C1 segment of cervical spinal cord (tissue), 14 donors: ENCODE data around the gene ZFHX3.
"Not testable (repeated sequence)": the region's sequence is repeated elsewhere in the genome, so short reads cannot be mapped to it uniquely, and the experiment has no call there.

ENCODE experiments used
- DNase-seq, 14 donors: peaks; one replicate each; lab custom pipeline; 2025; lab: John Stamatoyannopoulos, UW

Gene ZFHX3, protein sequence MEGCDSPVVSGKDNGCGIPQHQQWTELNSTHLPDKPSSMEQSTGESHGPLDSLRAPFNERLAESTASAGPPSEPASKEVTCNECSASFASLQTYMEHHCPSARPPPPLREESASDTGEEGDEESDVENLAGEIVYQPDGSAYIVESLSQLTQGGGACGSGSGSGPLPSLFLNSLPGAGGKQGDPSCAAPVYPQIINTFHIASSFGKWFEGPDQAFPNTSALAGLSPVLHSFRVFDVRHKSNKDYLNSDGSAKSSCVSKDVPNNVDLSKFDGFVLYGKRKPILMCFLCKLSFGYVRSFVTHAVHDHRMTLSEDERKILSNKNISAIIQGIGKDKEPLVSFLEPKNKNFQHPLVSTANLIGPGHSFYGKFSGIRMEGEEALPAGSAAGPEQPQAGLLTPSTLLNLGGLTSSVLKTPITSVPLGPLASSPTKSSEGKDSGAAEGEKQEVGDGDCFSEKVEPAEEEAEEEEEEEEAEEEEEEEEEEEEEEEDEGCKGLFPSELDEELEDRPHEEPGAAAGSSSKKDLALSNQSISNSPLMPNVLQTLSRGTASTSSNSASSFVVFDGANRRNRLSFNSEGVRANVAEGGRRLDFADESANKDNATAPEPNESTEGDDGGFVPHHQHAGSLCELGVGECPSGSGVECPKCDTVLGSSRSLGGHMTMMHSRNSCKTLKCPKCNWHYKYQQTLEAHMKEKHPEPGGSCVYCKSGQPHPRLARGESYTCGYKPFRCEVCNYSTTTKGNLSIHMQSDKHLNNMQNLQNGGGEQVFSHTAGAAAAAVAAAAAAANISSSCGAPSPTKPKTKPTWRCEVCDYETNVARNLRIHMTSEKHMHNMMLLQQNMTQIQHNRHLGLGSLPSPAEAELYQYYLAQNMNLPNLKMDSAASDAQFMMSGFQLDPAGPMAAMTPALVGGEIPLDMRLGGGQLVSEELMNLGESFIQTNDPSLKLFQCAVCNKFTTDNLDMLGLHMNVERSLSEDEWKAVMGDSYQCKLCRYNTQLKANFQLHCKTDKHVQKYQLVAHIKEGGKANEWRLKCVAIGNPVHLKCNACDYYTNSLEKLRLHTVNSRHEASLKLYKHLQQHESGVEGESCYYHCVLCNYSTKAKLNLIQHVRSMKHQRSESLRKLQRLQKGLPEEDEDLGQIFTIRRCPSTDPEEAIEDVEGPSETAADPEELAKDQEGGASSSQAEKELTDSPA (N-terminal part only)

DNA sequence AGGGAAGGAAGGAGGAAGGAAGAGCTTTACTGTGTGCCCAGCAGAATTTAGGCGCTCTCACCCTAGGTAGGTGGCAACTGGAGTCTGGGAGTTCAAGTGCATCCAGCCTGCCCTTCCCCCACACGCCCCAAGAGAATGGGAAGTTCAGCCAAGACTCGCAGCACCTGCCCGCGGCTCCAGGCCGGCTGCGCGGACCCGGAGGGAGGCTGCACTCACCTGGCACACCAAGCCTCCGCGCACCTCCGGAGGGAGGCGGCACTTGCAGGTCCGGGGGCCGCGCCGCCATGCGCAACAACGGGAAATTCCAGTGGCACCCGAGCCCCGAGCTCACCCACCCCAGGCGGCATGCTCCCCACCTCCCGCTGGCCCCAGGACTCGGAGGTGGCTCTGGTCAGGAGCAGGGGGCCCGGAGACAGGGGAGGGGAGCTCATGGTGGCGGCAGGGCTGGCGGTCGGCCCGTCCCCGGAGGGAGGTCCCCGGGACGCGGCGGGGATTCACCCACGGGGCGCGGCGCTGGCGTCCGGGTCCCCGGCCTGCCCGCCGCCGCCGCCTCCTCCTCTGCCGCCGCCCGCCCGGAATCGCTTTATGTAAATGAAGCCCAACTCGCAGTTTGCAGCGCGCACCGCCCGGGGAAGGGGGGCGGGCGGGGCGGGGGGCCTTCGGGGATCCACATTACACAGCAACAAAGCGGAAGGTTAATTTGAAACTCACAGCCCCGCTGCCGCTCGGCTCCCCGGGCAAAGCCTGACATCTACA, at the start of gene ZFHX3:
Gene ZFHX3, minus strand, starts transcription at position 593 of the 756 bp plus-strand sequence. CDS start 87,983 bp downstream, outside the sequence.
- DNase-seq: peak in 8 of 14 donors; percentile 34 to 75 (median 54)

DNA sequence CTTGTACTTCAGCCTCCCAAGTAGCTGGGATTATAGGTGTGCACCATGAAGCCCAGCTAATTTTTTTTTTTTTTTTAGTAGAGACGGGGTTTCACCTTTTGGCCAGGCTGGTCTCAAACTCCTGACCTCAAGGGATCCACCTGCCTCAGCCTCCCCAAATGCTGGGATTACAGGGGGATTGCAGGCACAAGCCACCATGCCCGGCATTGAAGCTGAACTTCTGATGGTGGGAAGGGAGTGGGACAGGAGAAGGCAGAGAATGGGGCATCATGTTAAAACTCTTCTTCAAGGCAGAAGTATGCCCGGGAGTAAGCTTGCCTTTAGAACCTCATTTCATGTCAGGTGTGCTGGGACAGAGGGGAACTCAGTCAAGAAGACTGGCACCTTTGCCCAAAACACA, 48.6 kb upstream of the ZFHX3 start:
- no peak for DNase-seq

DNA sequence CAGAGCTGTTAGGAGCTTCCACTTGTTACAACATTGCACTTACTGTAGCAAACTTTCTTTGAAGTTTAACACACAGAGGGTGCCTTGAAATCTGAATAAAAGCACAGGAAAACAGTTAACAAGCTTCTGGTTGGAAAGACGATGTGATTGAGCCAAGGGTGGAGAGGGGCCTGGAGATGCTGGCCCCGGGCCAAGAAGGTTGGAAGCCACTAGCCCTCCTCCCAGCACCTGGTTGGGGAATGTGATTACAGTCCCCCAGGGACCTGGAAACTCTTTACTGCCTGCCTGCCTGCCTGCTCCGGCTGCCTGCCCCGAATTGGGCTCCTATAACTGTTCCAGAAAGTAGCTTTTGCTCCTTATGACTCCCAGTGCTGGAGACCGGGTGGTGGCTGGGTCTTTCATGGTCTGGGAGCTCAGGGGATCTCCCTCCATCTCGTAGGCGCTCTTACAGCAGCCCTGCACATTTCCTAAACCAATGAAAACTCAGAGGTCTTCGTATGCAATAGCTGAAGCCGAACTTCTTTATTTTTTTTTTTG, 48.0 kb upstream of the ZFHX3 start:
- DNase-seq: no peak

DNA sequence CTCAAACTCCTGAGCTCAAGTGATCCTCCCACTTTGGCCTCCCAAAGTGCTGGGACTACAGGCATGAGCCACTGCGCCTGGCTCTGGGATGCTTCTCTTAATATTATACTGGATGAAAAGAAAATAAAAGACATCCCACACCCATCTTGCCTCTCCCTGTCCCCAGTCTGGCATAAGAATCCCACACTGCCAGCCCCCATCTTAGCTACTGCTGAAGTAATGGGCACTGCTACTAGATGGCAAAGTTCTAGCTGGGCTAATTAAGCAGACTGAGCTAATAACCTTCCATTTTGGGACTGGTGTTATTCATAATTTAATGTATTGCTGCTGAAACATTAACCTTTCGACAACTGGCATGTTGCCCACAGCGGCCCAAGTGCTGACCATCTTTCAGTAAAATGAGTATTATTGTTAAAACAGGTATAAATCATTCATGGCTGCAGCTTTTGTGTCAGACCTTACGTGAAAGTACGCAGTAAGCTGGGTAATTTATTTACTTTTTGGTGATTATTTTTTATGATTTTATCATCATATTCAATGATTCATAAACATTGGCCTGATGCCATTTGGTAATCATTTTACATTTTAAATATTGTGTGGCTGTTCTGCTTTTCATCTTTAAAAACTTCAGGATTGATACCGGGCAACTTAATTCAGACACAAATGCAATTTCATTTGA, 47.4 kb upstream of the ZFHX3 start:
- DNase-seq: no peak

DNA sequence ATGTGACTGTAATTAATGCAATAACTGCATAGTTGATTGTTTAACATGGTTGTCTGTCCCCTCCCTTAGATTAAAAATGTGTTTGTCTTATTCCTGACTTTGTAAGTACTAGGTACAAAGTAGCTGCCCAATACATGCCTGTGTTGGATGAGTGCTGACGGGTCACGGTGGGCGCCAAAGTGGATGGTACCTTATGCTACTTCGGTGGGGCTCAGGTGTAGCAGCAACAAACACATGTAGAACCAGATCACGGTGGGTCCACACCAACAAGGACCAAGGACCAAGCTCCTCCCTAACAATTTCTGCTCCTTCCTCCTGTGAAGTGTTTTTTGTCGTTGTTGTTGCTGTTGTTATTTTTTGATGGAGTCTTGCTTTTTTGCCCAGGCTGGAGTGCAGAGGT, 46.4 kb upstream of the ZFHX3 start:
- no peak for DNase-seq

DNA sequence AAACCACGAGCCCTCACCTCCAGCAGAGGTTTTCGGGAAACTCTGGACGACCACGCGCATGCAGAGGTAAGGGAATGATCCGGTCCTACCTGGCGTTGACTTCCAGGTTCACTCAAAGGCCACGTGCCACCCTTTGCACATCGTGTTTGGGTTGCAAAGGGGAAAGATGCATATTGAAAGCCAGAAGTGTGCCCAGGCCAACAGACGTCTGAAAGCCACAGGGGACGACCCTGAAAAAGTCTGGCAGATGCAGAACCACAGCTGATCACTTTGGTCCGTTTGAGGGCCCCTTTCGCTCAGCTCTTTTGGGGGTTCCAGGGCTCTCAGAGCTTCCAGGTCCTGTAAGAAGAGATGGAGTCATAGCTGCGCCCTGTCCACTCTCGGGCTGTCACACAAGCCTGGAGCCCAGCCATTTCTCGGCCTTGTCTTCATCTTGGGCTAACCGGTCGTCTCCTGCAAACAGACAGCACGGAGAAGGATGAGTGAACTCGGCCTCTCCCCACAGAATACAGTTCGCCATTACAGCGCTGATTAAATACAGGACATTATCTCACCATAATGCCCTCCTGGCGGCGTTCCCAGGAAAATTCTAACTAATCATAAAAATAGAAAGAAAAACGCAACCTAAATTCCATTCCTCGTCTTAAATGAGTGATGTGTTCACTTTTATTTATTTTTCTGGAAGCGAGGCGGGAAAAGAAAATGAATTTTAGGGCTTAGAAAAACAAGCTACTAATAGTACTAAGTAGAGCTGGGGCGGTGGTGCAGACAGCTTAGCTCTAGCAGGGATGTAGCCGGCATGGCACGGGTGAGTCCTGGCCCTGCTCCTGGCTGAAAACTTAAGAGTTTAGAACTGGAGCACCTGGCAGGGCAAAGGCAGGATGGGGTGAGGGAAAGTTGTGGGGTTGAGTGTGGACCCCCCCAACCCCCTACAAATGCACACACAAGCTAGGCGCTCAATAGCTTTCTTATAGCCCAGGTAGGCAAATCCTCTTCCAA, 45.5 kb upstream of the ZFHX3 start:
- DNase-seq: no peak

DNA sequence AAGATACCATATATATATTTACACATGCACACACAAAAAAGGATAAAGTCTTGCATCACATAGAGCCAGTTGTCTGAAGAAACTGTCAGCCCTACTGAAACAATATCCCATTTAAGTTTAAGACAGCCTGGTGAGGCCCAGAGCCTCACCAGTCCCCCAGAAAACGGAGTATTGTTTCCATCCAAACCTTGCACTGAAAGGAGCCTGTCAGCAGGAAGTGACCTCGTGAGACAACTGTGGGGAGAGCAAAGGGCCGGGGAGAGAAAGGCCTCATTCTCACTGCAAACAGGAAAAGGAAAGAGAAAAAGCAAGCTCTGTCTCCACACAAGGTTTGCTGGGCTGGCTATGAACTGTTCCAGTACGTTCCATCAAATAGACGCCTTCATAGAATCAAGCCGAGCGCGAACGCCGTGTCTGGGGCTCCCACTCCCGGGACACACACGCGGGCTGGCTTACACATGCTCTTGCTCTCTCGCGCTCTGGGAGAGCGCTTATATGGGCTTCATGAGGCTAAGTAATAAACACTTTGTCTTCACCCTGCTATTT, 44.4 kb upstream of the ZFHX3 start:
- peak in 11 of 14 donors; percentile 8 to 62 (median 49) for DNase-seq

DNA sequence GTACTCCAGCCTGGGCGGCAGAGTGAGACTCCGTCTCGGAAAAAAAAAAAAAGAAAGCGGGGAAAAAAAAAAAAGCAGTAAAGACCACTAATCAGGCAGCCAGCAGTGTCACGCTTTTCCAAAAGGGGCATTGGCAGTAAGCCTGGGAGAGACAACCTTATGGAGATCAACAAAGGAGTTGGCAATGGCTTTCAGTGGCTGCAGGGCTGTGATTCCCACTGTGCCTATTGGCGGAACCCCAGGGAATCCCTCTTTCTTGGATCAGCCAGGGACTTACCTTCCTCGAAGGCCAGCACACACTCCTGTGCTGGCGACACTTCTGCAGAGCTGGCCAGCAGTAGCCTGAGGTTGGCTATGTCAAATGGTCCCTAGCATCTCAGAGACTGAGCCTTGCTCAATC, 43.2 kb upstream of the ZFHX3 start:
- no peak for DNase-seq

DNA sequence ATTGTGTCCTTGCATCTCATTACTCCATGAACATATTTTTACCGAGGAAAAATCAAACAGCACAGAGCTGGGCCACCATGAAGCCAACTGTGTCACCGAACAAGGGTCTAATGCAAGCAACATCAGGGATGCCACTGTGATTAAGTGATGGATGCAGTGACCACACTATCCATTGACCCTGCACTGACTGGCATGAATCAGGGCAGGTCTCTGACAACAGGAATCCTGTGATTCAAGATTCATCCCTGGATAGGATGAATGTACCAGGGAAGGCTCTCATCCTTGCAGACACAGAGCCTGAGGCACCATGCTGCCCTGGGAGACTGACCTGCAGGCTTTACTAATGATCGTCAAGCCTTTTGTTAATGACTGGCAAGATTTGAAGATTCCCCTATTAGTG, 41.5 kb upstream of the ZFHX3 start:
- DNase-seq: no peak

DNA sequence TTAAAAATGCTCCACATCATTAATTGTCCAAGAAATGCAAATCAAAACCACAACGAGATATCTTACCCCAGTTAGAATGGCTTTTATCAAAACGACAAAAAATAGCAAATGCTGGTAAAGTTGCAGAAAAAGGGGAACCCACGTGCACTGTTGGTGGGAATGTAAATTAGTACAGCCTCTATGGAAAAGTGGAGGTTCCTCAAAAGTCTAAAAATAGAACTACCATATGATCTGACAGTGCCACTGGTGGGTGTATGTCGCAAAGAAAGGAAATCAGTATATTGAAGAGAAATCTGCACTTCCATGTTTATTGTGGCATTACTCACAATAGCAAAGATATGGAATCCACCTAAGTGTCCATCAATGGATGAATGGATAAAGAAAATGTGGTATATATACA, 38.2 kb upstream of the ZFHX3 start:
- DNase-seq: peak in 2 of 14 donors; percentile 3 to 9

DNA sequence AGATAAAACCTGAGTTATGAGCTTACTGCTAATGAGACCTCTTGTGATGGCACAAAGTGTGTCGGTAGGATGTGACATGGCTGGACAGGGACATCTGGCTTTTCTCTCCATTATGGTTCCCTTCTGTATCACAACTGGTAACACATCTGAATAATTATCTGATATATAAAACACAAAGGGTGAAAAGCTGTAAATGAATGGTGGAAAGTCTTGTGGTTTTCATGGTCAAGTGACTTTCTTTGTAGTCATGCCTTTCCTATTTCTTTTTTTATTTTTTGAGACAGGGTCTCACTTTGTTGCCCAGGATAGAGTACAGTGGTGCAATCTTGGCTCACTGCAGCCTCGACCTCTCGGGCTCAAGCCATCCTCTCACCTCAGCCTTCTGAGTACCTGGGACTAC, 35.3 kb upstream of the ZFHX3 start:
- no peak for DNase-seq

DNA sequence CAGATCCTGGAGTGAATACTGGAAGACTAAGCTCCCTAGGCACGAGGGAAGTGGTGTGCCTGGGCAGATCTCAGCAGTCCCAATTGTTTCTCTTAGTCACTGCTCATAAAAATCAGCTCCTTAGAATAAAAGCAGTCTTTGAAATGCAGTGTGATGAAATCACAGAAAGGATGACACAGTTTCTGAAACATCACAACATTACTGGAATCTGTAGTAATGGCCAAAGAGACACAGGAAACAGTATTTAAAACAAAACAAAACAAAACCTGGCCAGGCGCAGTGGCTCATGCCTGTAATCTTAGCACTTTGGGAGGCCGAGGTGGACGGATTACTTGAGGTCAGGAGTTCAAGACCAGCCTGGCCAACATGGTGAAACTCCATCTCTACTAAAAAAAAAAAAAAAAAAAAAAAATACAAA, 34.7 kb upstream of the ZFHX3 start:
- DNase-seq: not testable (repeated sequence)

DNA sequence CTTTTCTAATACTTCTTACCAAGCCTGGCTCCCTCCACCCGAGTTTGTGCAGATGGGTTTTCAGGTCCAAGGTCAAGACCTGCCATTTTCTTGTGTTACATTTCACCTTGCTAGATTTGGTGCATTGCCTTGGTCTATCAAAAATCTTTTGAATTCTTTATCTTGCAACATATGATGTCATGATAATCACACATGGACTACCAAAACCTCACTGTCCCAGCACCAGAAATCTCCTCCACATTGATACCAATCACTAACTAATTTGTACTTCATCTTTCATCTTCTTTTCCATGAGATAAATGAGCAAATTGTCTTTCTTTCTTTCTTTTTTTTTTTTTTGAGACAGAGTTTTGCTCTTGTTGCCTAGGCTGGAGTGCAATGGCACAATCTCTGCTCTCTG, 33.0 kb upstream of the ZFHX3 start:
- no peak for DNase-seq

DNA sequence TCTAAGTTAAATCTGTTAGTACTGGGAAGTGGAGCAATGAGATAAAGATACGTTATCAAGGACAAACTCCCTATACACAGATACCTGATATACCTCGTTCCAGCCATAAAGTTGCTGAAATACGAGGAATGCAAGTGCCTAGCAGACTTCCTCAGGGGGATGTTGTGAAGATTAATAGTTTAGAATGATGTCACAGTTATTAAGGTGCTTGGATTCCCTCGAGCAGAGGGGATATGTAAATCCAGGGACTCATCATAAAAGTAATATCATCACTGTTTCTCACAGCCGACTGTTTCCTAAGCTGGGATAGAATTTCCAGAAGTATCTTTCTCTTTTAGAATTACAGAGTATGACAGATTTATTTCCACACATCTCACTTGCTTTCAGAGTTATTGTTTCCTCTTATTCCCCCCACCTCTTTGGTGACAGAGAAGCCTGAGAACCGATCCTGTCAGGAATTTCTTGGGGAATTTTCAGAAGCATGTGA, 28.4 kb upstream of the ZFHX3 start:
- DNase-seq: no peak

DNA sequence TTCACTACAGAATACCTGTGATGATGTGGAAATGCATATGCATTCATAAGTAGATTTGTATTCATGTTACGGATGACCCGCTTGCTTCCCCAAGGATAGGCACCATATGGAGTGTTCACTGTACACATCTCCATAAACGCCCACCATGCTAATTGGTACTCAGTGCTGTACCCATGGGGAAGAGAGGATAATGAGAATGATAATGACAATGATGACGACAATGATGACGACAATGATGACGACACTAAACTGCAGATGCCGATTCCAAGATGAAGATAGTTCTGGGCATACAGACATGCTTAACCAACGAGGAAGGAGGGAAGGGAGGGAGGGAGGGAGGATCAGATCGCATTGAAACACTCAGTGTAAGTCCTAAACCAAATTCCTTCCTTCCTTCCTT, 26.5 kb upstream of the ZFHX3 start:
- no peak for DNase-seq

DNA sequence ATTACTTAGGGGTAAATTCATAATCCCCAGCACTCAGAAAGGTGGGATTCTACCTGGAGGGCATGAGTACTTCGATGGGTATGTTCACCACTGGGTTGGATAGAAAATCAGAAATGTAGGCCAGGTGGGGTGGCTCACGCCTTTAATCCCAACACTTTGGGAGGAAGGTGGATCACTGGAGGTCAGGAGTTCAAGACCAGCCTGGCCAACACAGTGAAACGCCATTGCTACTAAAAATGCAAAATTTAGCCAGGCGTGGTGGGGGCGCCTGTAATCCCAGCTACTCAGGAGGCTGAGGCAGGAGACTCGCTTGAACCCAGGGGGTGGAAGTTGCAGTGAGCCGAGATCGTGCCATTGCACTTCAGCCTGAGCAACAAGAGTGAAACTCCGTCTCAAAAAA, 24.1 kb upstream of the ZFHX3 start:
- DNase-seq: not testable (repeated sequence)

DNA sequence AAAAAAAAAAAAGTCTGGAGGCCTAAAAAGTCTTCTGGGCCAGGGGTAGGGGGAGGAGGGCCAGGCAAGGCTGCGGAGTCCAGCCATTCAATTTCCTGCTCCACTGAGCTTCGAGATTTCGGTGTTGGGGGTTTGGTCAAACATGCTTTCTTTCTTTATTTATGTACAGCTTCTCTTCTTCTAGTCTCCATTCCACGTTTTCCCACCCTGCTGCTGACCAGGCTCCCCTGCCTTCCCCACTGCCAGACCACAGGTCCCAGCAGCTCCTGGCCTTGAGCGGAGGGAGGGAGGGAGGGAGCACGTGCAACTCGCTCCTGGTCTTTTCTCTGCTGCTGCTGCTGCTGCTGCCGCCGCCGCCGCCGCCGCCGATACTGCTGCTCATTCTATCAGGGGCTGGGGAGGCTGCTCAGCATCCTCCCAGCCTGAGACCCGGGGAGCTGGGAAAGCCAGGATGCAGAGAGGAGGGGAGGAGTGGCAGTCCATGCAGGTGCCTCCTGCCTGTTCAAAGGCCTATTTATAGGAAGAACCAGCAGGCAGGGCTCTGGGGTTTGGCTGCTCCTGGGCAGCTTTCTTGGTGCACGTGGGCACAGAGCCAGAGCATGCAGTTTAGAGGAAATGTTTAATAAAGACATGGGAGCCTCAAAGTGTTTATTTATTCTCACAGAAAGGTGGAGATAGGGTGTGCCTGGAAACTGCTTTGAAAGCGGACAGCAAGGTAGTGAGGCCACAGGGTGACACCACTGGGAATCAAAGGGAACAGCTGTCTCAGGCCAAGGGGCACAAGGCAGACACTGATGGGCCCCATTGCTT, 23.4 kb upstream of the ZFHX3 start:
- peak in 5 of 14 donors; percentile 8 to 27 (median 19) for DNase-seq
